A673 (cell line): Measurements from ENCODE around the gene TMEM198. TPM values are rescaled to one million over a fixed set of nuclear protein-coding genes. Genes with fewer than 3 reads are reported as not detected.

ENCODE experiments used
- BruUV-seq: library from RNA; stranded (reverse); fragments of 400-500 nt; replicated peaks from 2 replicates; lab custom pipeline; 2021; lab: Mats Ljungman, UMichigan
- CTCF ChIA-PET: fragments of 300-600 bp; sonication (Branson Sonifier 250); formaldehyde crosslinking; loops from one replicate; lab custom pipeline; 2022; ENCODE audit warnings: antibody characterized with exemption; lab: Charles Lee
- POLR2A ChIA-PET: fragments of 300-600 bp; sonication (Branson Sonifier 250); formaldehyde crosslinking; loops from one replicate; lab custom pipeline; 2022; ENCODE audit warnings: antibody characterized with exemption; ENCODE audit not compliant: low non-redundant PET; lab: Charles Lee
- DNase-seq: peaks from one replicate; pipeline ENCODE4 v3.0.0-alpha.2; 2015; ENCODE audit warnings: low spot score
- H3K27ac ChIP-seq: fragments of 200-600 bp; sonication (generic); 2 replicates; pipeline ENCODE4 v1.5.1; 2016; ENCODE audit warnings: mixed run types, low read depth, mild to moderate bottlenecking, mixed read lengths, antibody characterized with exemption, low read length; ENCODE audit not compliant: poor library complexity, severe bottlenecking
- H3K27me3 ChIP-seq: fragments of 200-600 bp; sonication (generic); replicated peaks from 2 replicates; pipeline ENCODE4 v1.6.1; 2017; ENCODE audit warnings: mixed run types, low read depth, mild to moderate bottlenecking, mixed read lengths, antibody characterized with exemption, low read length; ENCODE audit not compliant: insufficient read depth, poor library complexity
- H3K36me3 ChIP-seq: fragments of 200-600 bp; sonication (generic); 2 replicates; pipeline ENCODE4 v1.6.1; 2016; ENCODE audit warnings: mixed run types, mild to moderate bottlenecking, mixed read lengths, antibody characterized with exemption, low read length; ENCODE audit not compliant: insufficient read depth, poor library complexity, severe bottlenecking
- H3K4me1 ChIP-seq: fragments of 200-600 bp; sonication (generic); 2 replicates; pipeline ENCODE4 v1.6.1; 2017; ENCODE audit warnings: mixed run types, mild to moderate bottlenecking, mixed read lengths, antibody characterized with exemption, low read length; ENCODE audit not compliant: insufficient read depth, poor library complexity, severe bottlenecking
- H3K4me3 ChIP-seq: fragments of 200-600 bp; sonication (generic); 2 replicates; pipeline ENCODE4 v1.5.1; 2016; ENCODE audit warnings: low read depth, mixed run types, mild to moderate bottlenecking, mixed read lengths, low read length; ENCODE audit not compliant: poor library complexity, severe bottlenecking
- H3K9me3 ChIP-seq: fragments of 200-600 bp; sonication (generic); 2 replicates; pipeline ENCODE4 v1.6.1; 2016; ENCODE audit warnings: mixed run types, low read depth, mild to moderate bottlenecking, mixed read lengths, antibody characterized with exemption, low read length; ENCODE audit not compliant: poor library complexity, severe bottlenecking
- CTCF ChIP-seq: fragments of 300-800, 200-600 bp; sonication (generic); conservative IDR thresholded peaks from 2 replicates; pipeline ENCODE4 v1.5.1; 2017; ENCODE audit warnings: low read depth, mild to moderate bottlenecking, antibody characterized with exemption, low read length, moderate library complexity, mixed read lengths
- EZH2 ChIP-seq: fragments of 200-600 bp; sonication (generic); IDR thresholded peaks from 2 replicates; pipeline ENCODE4 v1.6.1; 2017; ENCODE audit warnings: borderline replicate concordance, low read depth, mild to moderate bottlenecking, mixed read lengths, antibody characterized with exemption, low read length; ENCODE audit not compliant: poor library complexity, severe bottlenecking
- intact Hi-C: fragments of 100-400 bp; cut with micrococcal nuclease; formaldehyde crosslinking; loops from one replicate; pipeline ENCODE4 v1.10.0; 2022; ENCODE audit not compliant: unreplicated experiment
- total RNA-seq: library from RNA; stranded (reverse); gene quantifications from 2 replicates; pipeline ENCODE4 v1.2.3, GENCODE V29; 2021

The TMEM198 gene
- total RNA-seq, 1 experiment from 2014 or later, result 4.6 TPM

DNA sequence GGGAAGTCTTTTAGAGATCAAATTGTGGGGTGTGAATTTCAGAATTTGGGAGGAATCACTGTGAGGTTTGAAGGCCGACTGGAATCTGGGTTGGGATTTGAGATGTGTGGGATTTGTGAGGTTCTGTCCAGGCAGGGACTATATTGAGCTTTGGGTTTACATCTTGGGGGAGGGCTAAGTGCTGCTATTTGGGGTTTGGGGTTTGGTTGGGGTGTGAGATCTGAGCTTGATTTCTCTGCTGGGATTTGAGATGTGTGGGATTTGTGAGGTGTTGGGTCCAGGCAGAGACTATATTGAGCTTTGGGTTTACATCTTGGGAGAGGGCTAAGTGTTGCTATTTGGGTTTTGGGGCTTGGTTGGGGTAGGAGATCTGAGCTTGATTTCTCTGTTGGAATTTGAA, 44.3 kb upstream of the TMEM198 start:
- no TSS peak for BruUV-seq
- Histone ChIP-seq H3K27me3 (no peaks in the 10 kb centered on the region), H3K9me3 (no peaks in the 10 kb centered on the region), H3K4me3 (peak overlapping the region; percentile 57), H3K27ac (peak overlapping the region; percentile 79), H3K4me1 (peaks cover 26% of the 10 kb centered on the region), H3K36me3 (no peaks in the 10 kb centered on the region)
- ChIA-PET CTCF (interaction anchor here (0.6 to 6.8 kb wide), 5 partner anchors 10 to 59 kb away, joined by 3 to 101 read pairs (median 3); no protein-coding TSS in a partner anchor), POLR2A (no interaction called here)
- DNase-seq, result no peak
- intact Hi-C loops, result no loop called here
- no peak for TF ChIP-seq EZH2
- TF ChIP-seq CTCF, result no peak

- H3K27ac ChIP-seq, result peak overlapping the region; percentile 79
- DNase-seq, result peak; percentile 52
Measured at GRCh38 chr2:219500135-219500534, 43.7 kb upstream of the TMEM198 start.

GRCh38 chr2:219501849-219502248, 42.0 kb upstream of the TMEM198 start:
- H3K27ac ChIP-seq, result no peak overlapping the region
- H3K4me1 ChIP-seq, result peaks cover 27% of the 10 kb centered on the region
- no peak for DNase-seq
- TF ChIP-seq CTCF (no peak), EZH2 (no peak)
- no peaks in the 10 kb centered on the region for H3K27me3 ChIP-seq
- H3K36me3 ChIP-seq, result peaks cover 3% of the 10 kb centered on the region
- intact Hi-C loops, result no loop called here
- ChIA-PET CTCF (no interaction called here), POLR2A (no interaction called here)
- no peak overlapping the region for H3K4me3 ChIP-seq
- BruUV-seq, result no TSS peak
- no peaks in the 10 kb centered on the region for H3K9me3 ChIP-seq

More at GRCh38 chr2:219500135-219500534, 43.7 kb upstream of the TMEM198 start:
- Histone ChIP-seq H3K4me3 (peak overlapping the region; percentile 57), H3K27me3 (no peaks in the 10 kb centered on the region), H3K9me3 (no peaks in the 10 kb centered on the region), H3K4me1 (peaks cover 26% of the 10 kb centered on the region), H3K36me3 (no peaks in the 10 kb centered on the region)
- no peak for TF ChIP-seq EZH2
- TF ChIP-seq CTCF, result peak; percentile 65
- intact Hi-C loops, result no loop called here
- ChIA-PET POLR2A (no interaction called here), CTCF (interaction anchor here (0.6 to 6.8 kb wide), 4 partner anchors 10 to 41 kb away, joined by 3 to 101 read pairs (median 6); no protein-coding TSS in a partner anchor)
- BruUV-seq, result no TSS peak
